Keratinocyte (primary cell): Measurements from ENCODE around the gene SCNN1B. TPM values are rescaled to one million over a fixed set of nuclear protein-coding genes. Genes with fewer than 3 reads are reported as not detected.

Source experiments
- DNase-seq: peaks from one replicate; pipeline ENCODE4 v3.0.0-alpha.2; 2011; ENCODE audit warnings: low read depth, missing footprints, low spot score
- FAIRE-seq: peaks from 2 replicates; lab custom pipeline; 2011; peaks lifted over from hg19 to GRCh38; lab: Jason Lieb, UNC
- H2AFZ ChIP-seq: 2 replicates; pipeline ENCODE4 v1.6.0; 2012; ENCODE audit warnings: low read length, control low read depth, inconsistent platforms; ENCODE audit not compliant: control insufficient read depth
- H3K27ac ChIP-seq: 2 replicates; pipeline ENCODE4 v1.5.1; 2011; ENCODE audit warnings: low read length; ENCODE audit not compliant: control insufficient read depth, insufficient read depth
- H3K27me3 ChIP-seq: 3 replicates; pipeline ENCODE4 v1.6.0; 2011; ENCODE audit warnings: low read length; ENCODE audit not compliant: control insufficient read depth, insufficient read depth; ENCODE audit errors: extremely low read depth
- H3K36me3 ChIP-seq, 2 experiments: 2 replicates in 1 of 2; 3 replicates in 1 of 2; pipeline ENCODE4 v1.5.1; 2011; ENCODE audit warnings: low read length in 2 of 2, mild to moderate bottlenecking in 1 of 2; ENCODE audit not compliant: control insufficient read depth in 2 of 2, insufficient read depth in 2 of 2; ENCODE audit errors: extremely low read depth in 1 of 2
- H3K4me1 ChIP-seq: 3 replicates; pipeline ENCODE4 v1.5.1; 2011; ENCODE audit warnings: low read length; ENCODE audit not compliant: control insufficient read depth, insufficient read depth; ENCODE audit errors: extremely low read depth
- H3K4me2 ChIP-seq: 3 replicates; pipeline ENCODE4 v1.6.0; 2011; ENCODE audit warnings: low read depth, low read length; ENCODE audit not compliant: control insufficient read depth, insufficient read depth; ENCODE audit errors: extremely low read depth
- H3K4me3 ChIP-seq, 3 experiments: fragments of 200-600 bp in 1 of 3; sonication (generic) in 1 of 3; 2 replicates in 2 of 3; 3 replicates in 1 of 3; pipeline ENCODE4 v1.5.1; 2011 to 2016; ENCODE audit warnings: low read length in 3 of 3, mild to moderate bottlenecking in 3 of 3, control low read depth in 2 of 3, inconsistent platforms in 1 of 3, low read depth in 1 of 3, mixed read lengths in 1 of 3, mixed run types in 1 of 3, moderate library complexity in 1 of 3; ENCODE audit not compliant: control insufficient read depth in 2 of 3, insufficient read depth in 2 of 3; ENCODE audit errors: extremely low read depth in 1 of 3
- H3K79me2 ChIP-seq: 2 replicates; pipeline ENCODE4 v1.6.0; 2012; ENCODE audit warnings: low read length; ENCODE audit not compliant: control insufficient read depth, insufficient read depth
- H3K9ac ChIP-seq: 3 replicates; pipeline ENCODE4 v1.6.0; 2011; ENCODE audit warnings: low read length; ENCODE audit not compliant: control insufficient read depth, insufficient read depth; ENCODE audit errors: extremely low read depth
- H3K9me1 ChIP-seq: 3 replicates; pipeline ENCODE4 v1.6.0; 2011; ENCODE audit warnings: low read length; ENCODE audit not compliant: control insufficient read depth, insufficient read depth; ENCODE audit errors: extremely low read depth
- H3K9me3 ChIP-seq: 2 replicates; pipeline ENCODE4 v1.5.1; 2012; ENCODE audit warnings: low read depth, low read length; ENCODE audit not compliant: control insufficient read depth
- H4K20me1 ChIP-seq: 3 replicates; pipeline ENCODE4 v1.6.0; 2011; ENCODE audit warnings: low read length; ENCODE audit not compliant: control insufficient read depth, insufficient read depth; ENCODE audit errors: extremely low read depth
- EZH2 ChIP-seq: IDR thresholded peaks from one replicate; pipeline ENCODE4 v1.6.1; 2012; ENCODE audit warnings: inconsistent platforms, mild to moderate bottlenecking, low read length, moderate library complexity
- dilution Hi-C: fragments of 300-500 bp; cut with MboI; formaldehyde crosslinking; loops from one replicate; pipeline ENCODE4 v1.7.0; 2020; ENCODE audit warnings: low sequenced_read_pairs; ENCODE audit not compliant: extremely low pct_ligation_motif_present
- polyA plus RNA-seq, 5 experiments: library from polyadenylated mRNA; depleted of rRNA in 3 of 5; stranded (reverse) in 3 of 5; stranded (forward) in 1 of 5; unstranded in 1 of 5; fragments of >200 nt; gene quantifications; 1 replicate in 1 of 5; 2 replicates in 3 of 5; 3 replicates in 1 of 5; pipeline versions ENCODE4 v1.2.1 to v1.2.3, GENCODE V29; 2011 to 2012; ENCODE audit warnings: missing spikeins in 2 of 5, low read depth in 1 of 5, low replicate concordance in 1 of 5
- TF ChIP-seq, protein P1 (sequence below), 3 experiments: IDR thresholded peaks in 1 of 3; conservative IDR thresholded peaks in 1 of 3; optimal IDR thresholded peaks in 1 of 3; 2 replicates in 2 of 3; 3 replicates in 1 of 3; pipeline versions ENCODE3 to v1.5.1; 2011; ENCODE audit warnings: low read length in 3 of 3, mild to moderate bottlenecking in 3 of 3, moderate library complexity in 2 of 3, control low read depth in 1 of 3, inconsistent platforms in 1 of 3; ENCODE audit not compliant: insufficient read depth in 2 of 3; ENCODE audit errors: extremely low read depth in 1 of 3

The SCNN1B gene
- polyA plus RNA-seq, 1 donor (not counting 4 experiments of a cell fraction or from before 2014, with no cell fraction given) = 0.92 TPM

DNA sequence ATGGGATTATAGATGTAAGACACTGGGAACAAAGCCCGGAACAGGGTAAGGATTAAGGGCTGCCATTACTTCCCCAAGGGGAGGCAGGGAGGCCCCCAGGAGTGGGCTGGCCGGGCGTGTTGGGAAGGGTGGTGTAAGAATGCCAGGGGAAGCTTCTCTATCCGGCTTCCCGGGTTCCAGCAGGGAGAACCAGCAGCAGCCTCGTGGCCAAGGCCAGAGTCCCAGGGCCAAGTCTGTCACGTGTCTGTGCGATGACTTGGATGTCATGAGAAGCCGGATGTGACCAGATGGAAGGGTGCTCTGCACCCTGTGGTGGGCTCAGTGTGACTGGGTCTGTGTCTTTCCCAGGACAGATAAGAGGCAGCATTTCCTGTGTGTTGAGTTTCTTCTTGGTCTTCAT is 52.1 kb downstream of the SCNN1B start:
- Histone ChIP-seq H3K27me3 (no peaks in the 10 kb centered on the region), H3K9ac (no peak overlapping the region), H3K36me3 (no peaks in the 10 kb centered on the region), H3K79me2 (no peaks in the 10 kb centered on the region), H3K9me3 (no peaks in the 10 kb centered on the region), H3K27ac (no peak overlapping the region), H3K4me2 (no peak overlapping the region), H3K9me1 (no peaks in the 10 kb centered on the region), H2AFZ (no peak overlapping the region), H4K20me1 (no peaks in the 10 kb centered on the region), H3K4me3 (no peak overlapping the region), H3K4me1 (no peaks in the 10 kb centered on the region)
- FAIRE-seq = no peak
- DNase-seq = no peak
- TF ChIP-seq, protein P1, sequence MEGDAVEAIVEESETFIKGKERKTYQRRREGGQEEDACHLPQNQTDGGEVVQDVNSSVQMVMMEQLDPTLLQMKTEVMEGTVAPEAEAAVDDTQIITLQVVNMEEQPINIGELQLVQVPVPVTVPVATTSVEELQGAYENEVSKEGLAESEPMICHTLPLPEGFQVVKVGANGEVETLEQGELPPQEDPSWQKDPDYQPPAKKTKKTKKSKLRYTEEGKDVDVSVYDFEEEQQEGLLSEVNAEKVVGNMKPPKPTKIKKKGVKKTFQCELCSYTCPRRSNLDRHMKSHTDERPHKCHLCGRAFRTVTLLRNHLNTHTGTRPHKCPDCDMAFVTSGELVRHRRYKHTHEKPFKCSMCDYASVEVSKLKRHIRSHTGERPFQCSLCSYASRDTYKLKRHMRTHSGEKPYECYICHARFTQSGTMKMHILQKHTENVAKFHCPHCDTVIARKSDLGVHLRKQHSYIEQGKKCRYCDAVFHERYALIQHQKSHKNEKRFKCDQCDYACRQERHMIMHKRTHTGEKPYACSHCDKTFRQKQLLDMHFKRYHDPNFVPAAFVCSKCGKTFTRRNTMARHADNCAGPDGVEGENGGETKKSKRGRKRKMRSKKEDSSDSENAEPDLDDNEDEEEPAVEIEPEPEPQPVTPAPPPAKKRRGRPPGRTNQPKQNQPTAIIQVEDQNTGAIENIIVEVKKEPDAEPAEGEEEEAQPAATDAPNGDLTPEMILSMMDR (optimal IDR thresholded peaks at IDR 0.05 in 1 of 3, IDR thresholded peaks at IDR 0.05 in 1 of 3, conservative IDR thresholded peaks at IDR 0.05 in 1 of 3; ENCODE audit: extremely low read depth in 1 of 3, insufficient read depth in 2 of 3, low read length in 3 of 3) = no peak
- no peak for TF ChIP-seq EZH2
- dilution Hi-C loops = no loop called here

DNA sequence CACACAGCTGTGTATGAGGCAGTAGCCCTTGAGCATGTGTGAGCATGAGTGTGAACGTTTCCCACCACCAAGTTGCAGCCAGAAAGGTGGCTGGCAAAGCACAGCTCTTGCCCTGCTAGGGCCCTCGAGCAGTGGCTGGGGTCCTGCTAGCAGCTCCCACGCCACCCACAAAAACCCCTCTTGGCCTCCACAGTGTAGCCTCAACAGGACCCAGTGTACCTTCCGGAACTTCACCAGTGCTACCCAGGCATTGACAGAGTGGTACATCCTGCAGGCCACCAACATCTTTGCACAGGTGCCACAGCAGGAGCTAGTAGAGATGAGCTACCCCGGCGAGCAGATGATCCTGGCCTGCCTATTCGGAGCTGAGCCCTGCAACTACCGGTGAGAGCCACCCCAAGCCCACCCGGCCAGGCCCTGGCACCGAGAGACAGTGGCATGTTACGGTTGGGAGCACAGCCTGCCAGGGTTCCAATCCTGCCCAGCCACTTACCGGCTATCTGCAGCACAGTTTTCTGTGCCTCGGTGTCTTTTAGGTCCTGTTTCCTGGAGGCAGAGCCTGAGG is 53.1 kb downstream of the SCNN1B start:
- TF ChIP-seq, protein P1 (optimal IDR thresholded peaks at IDR 0.05 in 1 of 3, IDR thresholded peaks at IDR 0.05 in 1 of 3, conservative IDR thresholded peaks at IDR 0.05 in 1 of 3; ENCODE audit: extremely low read depth in 1 of 3, insufficient read depth in 2 of 3, low read length in 3 of 3) = no peak
- TF ChIP-seq EZH2 = no peak

More for the DNA sequence above, 53.1 kb downstream of the SCNN1B start:
- H3K9me1 ChIP-seq = no peaks in the 10 kb centered on the region
- DNase-seq (no peak), FAIRE-seq (no peak)
- H3K9ac ChIP-seq = no peak overlapping the region
- no peaks in the 10 kb centered on the region for H3K36me3 ChIP-seq
- no peak overlapping the region for H3K4me2 ChIP-seq
- no peaks in the 10 kb centered on the region for H3K9me3 ChIP-seq
- no peak overlapping the region for H3K27ac ChIP-seq
- no peaks in the 10 kb centered on the region for H3K79me2 ChIP-seq
- dilution Hi-C loops = no loop called here
- no peaks in the 10 kb centered on the region for H3K27me3 ChIP-seq
- no peaks in the 10 kb centered on the region for H3K4me1 ChIP-seq
- H2AFZ ChIP-seq = no peak overlapping the region
- no peaks in the 10 kb centered on the region for H4K20me1 ChIP-seq
- no peak overlapping the region for H3K4me3 ChIP-seq
